Measurements from ENCODE around the gene PRAME. TPM values are rescaled to one million over a fixed set of nuclear protein-coding genes. Genes with fewer than 3 reads are reported as not detected.

PRAME gene
- total and polyA plus RNA-seq, 10 donors, result 0.04 to 0.24 (median 0.12) TPM; not detected in 6

DNA sequence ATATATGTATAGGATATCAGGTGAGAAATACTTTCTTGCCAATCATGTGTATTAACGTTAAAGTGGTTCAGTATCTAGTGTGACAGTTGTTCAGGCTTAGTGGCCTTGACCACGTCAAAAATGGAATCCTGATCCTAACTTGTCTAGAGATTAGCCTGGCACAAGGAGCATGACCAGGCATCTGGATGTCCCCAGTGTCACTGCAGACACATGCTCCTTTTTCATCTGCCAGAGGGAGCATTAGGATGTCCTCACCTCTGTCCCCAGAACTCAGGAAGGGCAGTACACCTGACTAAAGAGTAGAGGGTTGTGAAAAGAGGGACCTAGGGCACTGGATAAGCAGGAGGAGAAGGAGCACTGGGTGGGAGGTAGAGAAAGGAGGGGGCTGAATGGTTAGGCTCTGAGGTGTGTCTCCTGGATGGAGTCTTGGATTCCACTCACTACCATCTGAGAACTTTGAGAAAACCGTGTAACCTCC is 44.4 kb upstream of the PRAME start:
- Histone ChIP-seq H3K27me3 (replicated peaks in 1 of 7) (no peaks in the 10 kb centered on the region), H3K9me3 (peaks cover 0 to 13% (median 4%) of the 10 kb centered on the region in 8 donors), H3K27ac (no peak overlapping the region), H3K4me1 (peaks cover 0 to 20% (median 11%) of the 10 kb centered on the region in 6 donors), H3K36me3 (no peaks in the 10 kb centered on the region), H3K4me3 (no peak overlapping the region)
- 79 to 93% (median 88%) methylated on average over 3 of the region's 3 CpGs for WGBS, 5 donors
- TF ChIP-seq, protein P1, sequence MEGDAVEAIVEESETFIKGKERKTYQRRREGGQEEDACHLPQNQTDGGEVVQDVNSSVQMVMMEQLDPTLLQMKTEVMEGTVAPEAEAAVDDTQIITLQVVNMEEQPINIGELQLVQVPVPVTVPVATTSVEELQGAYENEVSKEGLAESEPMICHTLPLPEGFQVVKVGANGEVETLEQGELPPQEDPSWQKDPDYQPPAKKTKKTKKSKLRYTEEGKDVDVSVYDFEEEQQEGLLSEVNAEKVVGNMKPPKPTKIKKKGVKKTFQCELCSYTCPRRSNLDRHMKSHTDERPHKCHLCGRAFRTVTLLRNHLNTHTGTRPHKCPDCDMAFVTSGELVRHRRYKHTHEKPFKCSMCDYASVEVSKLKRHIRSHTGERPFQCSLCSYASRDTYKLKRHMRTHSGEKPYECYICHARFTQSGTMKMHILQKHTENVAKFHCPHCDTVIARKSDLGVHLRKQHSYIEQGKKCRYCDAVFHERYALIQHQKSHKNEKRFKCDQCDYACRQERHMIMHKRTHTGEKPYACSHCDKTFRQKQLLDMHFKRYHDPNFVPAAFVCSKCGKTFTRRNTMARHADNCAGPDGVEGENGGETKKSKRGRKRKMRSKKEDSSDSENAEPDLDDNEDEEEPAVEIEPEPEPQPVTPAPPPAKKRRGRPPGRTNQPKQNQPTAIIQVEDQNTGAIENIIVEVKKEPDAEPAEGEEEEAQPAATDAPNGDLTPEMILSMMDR (IDR thresholded peaks at IDR 0.05 in 8 of 11, conservative IDR thresholded peaks at IDR 0.05 in 3 of 11), result no peak
- TF ChIP-seq POLR2AphosphoS5 (IDR thresholded peaks at IDR 0.05), result no peak
- no peak for TF ChIP-seq POLR2A (IDR thresholded peaks at IDR 0.05)
- intact Hi-C loops (cut with DNase I; ENCODE audit: low total_unique reads), result no loop called here
- DNase-seq, result no peak

DNA sequence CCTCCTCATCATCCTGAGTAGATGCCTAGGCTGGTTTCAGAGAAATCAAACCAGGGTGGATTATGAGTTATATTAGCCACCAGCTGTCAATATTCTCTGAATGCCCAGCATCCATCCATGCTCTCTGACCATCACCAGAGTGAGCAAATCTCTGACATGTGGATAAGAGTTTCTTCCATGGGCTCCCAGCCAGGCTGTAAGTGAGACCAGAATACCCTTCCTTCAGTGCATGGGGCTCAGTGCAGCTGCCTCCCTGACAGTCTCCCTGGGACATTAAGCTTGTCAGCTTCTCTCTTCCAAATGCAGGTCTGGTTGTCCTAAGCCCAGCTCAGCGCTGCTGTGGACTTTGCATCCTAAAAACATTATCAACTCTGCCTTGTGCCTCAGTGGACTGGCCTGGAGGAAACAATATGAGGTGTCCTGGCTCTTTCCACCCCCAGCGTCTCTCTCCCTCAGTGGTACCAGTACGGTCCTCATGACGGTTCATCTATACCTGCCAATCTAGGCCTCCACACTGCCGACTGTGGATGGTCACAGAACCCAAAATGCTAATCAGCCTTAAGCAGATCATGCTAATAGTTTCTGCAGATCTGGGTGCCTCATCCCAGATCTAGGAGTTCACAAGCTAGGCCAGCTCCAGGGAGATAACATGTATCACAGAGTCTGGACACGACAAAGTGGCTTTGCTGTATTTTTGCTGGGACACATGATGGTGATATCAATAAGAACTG is 41.6 kb upstream of the PRAME start:
- TF ChIP-seq POLR2AphosphoS5 (IDR thresholded peaks at IDR 0.05) (no peak), POLR2A (IDR thresholded peaks at IDR 0.05) (no peak)
- TF ChIP-seq, protein P1 (IDR thresholded peaks at IDR 0.05 in 8 of 11, conservative IDR thresholded peaks at IDR 0.05 in 3 of 11), result no peak
- WGBS, 5 donors, result 90 to 95% (median 94%) methylated on average over 4 to 6 of the region's 6 CpGs
- no peak for DNase-seq
- H3K27me3 ChIP-seq (replicated peaks in 1 of 7), result no peaks in the 10 kb centered on the region
- peaks cover 0 to 20% (median 11%) of the 10 kb centered on the region in 6 donors for H3K4me1 ChIP-seq
- intact Hi-C loops (cut with DNase I; ENCODE audit: low total_unique reads), result no loop called here
- peaks cover 0 to 6% (median 0%) of the 10 kb centered on the region in 8 donors for H3K9me3 ChIP-seq
- H3K36me3 ChIP-seq, result no peaks in the 10 kb centered on the region
- H3K27ac ChIP-seq, result no peak overlapping the region
- H3K4me3 ChIP-seq, result no peak overlapping the region

DNA sequence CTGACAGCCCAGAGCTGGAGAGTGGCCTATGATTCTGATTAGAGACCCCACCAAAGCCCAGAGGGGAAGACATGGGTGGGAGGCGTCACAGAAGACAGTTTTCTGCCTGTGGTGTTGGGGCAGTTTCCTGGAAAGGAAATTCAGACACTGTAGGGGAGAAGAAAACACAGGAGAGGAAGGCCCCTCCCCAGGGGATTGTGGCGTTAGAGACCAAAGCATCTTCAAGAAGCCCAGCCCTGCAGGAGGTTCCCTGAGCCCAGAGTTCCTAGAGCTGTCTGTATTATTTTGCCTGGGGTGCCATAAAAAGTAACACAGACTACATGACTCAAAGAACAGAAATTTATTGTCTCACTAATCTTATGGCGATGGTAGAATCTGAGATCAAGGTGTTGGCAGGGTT is 40.2 kb upstream of the PRAME start:
- intact Hi-C loops (cut with DNase I; ENCODE audit: low total_unique reads), result loop anchor here (10.0 kb wide), 1 partner anchor 86 kb away; no protein-coding TSS in a partner anchor
- no peak overlapping the region for H3K4me3 ChIP-seq
- H3K4me1 ChIP-seq, result peaks cover 0 to 11% (median 2%) of the 10 kb centered on the region in 6 donors
- WGBS, 5 donors, result 54 to 70% (median 57%) methylated on average over 3 of the region's 3 CpGs
- peaks cover 0 to 5% (median 0%) of the 10 kb centered on the region in 8 donors for H3K9me3 ChIP-seq
- no peaks in the 10 kb centered on the region for H3K36me3 ChIP-seq
- TF ChIP-seq, protein P1 (IDR thresholded peaks at IDR 0.05 in 8 of 11, conservative IDR thresholded peaks at IDR 0.05 in 3 of 11), result no peak
- TF ChIP-seq POLR2AphosphoS5 (IDR thresholded peaks at IDR 0.05) (no peak), POLR2A (IDR thresholded peaks at IDR 0.05) (no peak)
- H3K27ac ChIP-seq, result no peak overlapping the region
- H3K27me3 ChIP-seq (replicated peaks in 1 of 7), result peaks cover 0 to 8% (median 0%) of the 10 kb centered on the region in 7 donors
- DNase-seq, result no peak

DNA sequence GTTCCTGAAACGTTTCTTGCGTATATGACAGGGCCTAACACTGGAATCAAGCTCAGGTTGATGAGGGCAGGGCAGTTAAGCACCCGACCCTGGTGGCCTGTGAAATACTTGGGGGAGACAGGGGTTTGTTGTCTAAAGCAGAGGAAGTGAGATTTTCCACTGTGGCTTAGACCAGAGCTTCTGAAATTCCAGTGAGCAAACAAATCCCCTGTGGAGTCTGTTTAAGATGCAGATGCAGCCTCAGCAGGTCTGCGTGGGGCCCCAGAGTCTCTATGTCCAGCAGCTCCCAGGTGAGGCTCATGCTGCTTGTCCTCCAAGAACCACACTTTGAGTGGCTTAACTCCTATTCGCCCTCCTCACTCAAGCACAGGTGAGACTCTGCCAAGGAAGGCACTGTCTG is 39.1 kb upstream of the PRAME start:
- Histone ChIP-seq H3K27me3 (replicated peaks in 1 of 7) (peaks cover 0 to 8% (median 0%) of the 10 kb centered on the region in 7 donors), H3K4me3 (no peak overlapping the region), H3K27ac (no peak overlapping the region), H3K36me3 (no peaks in the 10 kb centered on the region), H3K4me1 (peaks cover 0 to 6% (median 0%) of the 10 kb centered on the region in 6 donors), H3K9me3 (no peaks in the 10 kb centered on the region)
- DNase-seq, result no peak
- intact Hi-C loops (cut with DNase I; ENCODE audit: low total_unique reads), result loop anchor here (10.0 kb wide), 1 partner anchor 87 kb away; no protein-coding TSS in a partner anchor
- WGBS, 5 donors, result 62 to 79% (median 70%) methylated on average over 5 of the region's 5 CpGs
- TF ChIP-seq POLR2AphosphoS5 (IDR thresholded peaks at IDR 0.05), result no peak
- TF ChIP-seq POLR2A (IDR thresholded peaks at IDR 0.05), result no peak
- TF ChIP-seq, protein P1 (IDR thresholded peaks at IDR 0.05 in 8 of 11, conservative IDR thresholded peaks at IDR 0.05 in 3 of 11), result no peak
